Mesendoderm (in vitro differentiated cells): ENCODE data around the gene HIP1.
"Not testable (repeated sequence)": the region's sequence is repeated elsewhere in the genome, so short reads cannot be mapped to it uniquely, and the experiment has no call there.

ENCODE experiments used
- DNase-seq: peaks from one replicate; pipeline ENCODE4 v3.0.0; 2013
- H2AK5ac ChIP-seq: 2 replicates; pipeline ENCODE4 v1.6.1; 2013; ENCODE audit warnings: low read length, inconsistent platforms
- H2BK120ac ChIP-seq: 2 replicates; pipeline ENCODE4 v1.6.1; 2013; ENCODE audit warnings: low read depth, mild to moderate bottlenecking, low read length, moderate library complexity, mixed read lengths
- H2BK15ac ChIP-seq: replicated peaks from 2 replicates; pipeline ENCODE4 v1.6.1; 2013; ENCODE audit warnings: low read depth, mild to moderate bottlenecking, moderate library complexity
- H2BK5ac ChIP-seq: 2 replicates; pipeline ENCODE4 v1.6.1; 2013; ENCODE audit warnings: low read length, inconsistent platforms
- H3K18ac ChIP-seq: 2 replicates; pipeline ENCODE4 v1.6.1; 2013; ENCODE audit warnings: mild to moderate bottlenecking, low read length, mixed read lengths
- H3K23ac ChIP-seq: one replicate; pipeline ENCODE4 v1.6.1; 2013; ENCODE audit warnings: low read length
- H3K27ac ChIP-seq: 2 replicates; pipeline ENCODE4 v1.5.1; 2013; ENCODE audit warnings: low read depth, mild to moderate bottlenecking, inconsistent platforms, low read length, moderate library complexity
- H3K27me3 ChIP-seq: 2 replicates; pipeline ENCODE4 v1.6.1; 2013; ENCODE audit warnings: low read length, control low read depth, mild to moderate bottlenecking, inconsistent platforms; ENCODE audit not compliant: insufficient read depth, poor library complexity
- H3K36me3 ChIP-seq: 2 replicates; pipeline ENCODE4 v1.6.1; 2013; ENCODE audit warnings: low read length, inconsistent platforms; ENCODE audit not compliant: control insufficient read depth, insufficient read depth
- H3K4ac ChIP-seq: one replicate; pipeline ENCODE4 v1.6.1; 2013; ENCODE audit warnings: low read depth, mild to moderate bottlenecking, low read length, moderate library complexity
- H3K4me1 ChIP-seq: 2 replicates; pipeline ENCODE4 v1.6.1; 2013; ENCODE audit warnings: low read depth, low read length, inconsistent platforms; ENCODE audit not compliant: control insufficient read depth
- H3K4me2 ChIP-seq: 2 replicates; pipeline ENCODE4 v1.6.1; 2013; ENCODE audit warnings: low read length
- H3K4me3 ChIP-seq: 2 replicates; pipeline ENCODE4 v1.5.1; 2013; ENCODE audit warnings: mild to moderate bottlenecking, low read length
- H3K56ac ChIP-seq: one replicate; pipeline ENCODE4 v1.6.1; 2013; ENCODE audit warnings: low read length
- H3K79me1 ChIP-seq: 2 replicates; pipeline ENCODE4 v1.6.1; 2013; ENCODE audit warnings: low read length, inconsistent platforms
- H3K79me2 ChIP-seq: 2 replicates; pipeline ENCODE4 v1.6.1; 2013; ENCODE audit warnings: mild to moderate bottlenecking, low read length; ENCODE audit not compliant: control insufficient read depth, insufficient read depth
- H3K9ac ChIP-seq: 2 replicates; pipeline ENCODE4 v1.6.1; 2013; ENCODE audit warnings: low read length, inconsistent platforms
- H4K5ac ChIP-seq: one replicate; pipeline ENCODE4 v1.6.1; 2013; ENCODE audit warnings: low read length
- H4K8ac ChIP-seq: one replicate; pipeline ENCODE4 v1.6.1; 2013; ENCODE audit warnings: low read depth, mild to moderate bottlenecking, control low read depth, low read length, moderate library complexity
- WGBS: extraction: QIAGEN DNeasy Blood & Tissue Kit; methylation state at CpG from one replicate; pipeline ENCODE4 v1.1.7; 2013; ENCODE audit warnings: low lambda C conversion rate, missing lambda C conversion rate; ENCODE audit not compliant: insufficient coverage; ENCODE audit errors: extremely low coverage; 5-methylcytosine and 5-hydroxymethylcytosine counted together

HIP1 gene

GRCh38 chr7:75533926-75534325 lies 204.8 kb downstream of the HIP1 start:
- H3K18ac ChIP-seq = no peak overlapping the region
- no peak overlapping the region for H3K27ac ChIP-seq
- no peak overlapping the region for H2BK120ac ChIP-seq
- WGBS = no CpG with 5 or more reads among the region's 6 CpGs
- H4K8ac ChIP-seq = no peak overlapping the region
- H3K79me1 ChIP-seq = no peaks in the 10 kb centered on the region
- H2BK15ac ChIP-seq = no peak overlapping the region
- no peak overlapping the region for H3K4me3 ChIP-seq
- H2BK5ac ChIP-seq = no peak overlapping the region
- no peaks in the 10 kb centered on the region for H3K27me3 ChIP-seq
- no peak overlapping the region for H3K4ac ChIP-seq
- H3K9ac ChIP-seq = no peak overlapping the region
- no peak overlapping the region for H3K56ac ChIP-seq
- no peak overlapping the region for H4K5ac ChIP-seq
- peaks cover 4% of the 10 kb centered on the region for H3K36me3 ChIP-seq
- no peak overlapping the region for H3K23ac ChIP-seq
- no peaks in the 10 kb centered on the region for H3K79me2 ChIP-seq
- no peak for DNase-seq
- no peak overlapping the region for H3K4me2 ChIP-seq
- no peaks in the 10 kb centered on the region for H3K4me1 ChIP-seq
- no peak overlapping the region for H2AK5ac ChIP-seq

DNA sequence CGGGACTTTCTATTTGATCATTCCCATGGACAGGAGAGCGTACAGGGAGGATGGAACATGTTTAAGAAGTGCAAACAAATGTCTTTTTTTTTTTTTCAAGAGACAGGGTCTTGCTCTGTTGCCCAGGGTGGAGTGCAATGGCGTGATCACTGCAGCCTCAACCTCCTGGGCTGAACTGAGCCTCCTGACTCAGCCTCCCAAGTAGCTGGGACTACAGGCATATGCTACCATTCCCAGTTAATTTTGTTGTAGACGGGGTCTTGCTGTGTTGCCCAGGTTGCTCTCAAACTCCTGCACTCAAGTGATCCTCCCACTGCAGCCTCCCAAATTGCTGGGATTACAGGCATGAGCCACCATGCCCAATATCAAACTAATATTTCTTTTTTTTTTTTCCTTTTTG lies 206.1 kb downstream of the HIP1 start:
- Histone ChIP-seq H3K23ac (no peak overlapping the region), H3K4me3 (no peak overlapping the region), H3K4me1 (no peaks in the 10 kb centered on the region), H3K27me3 (no peaks in the 10 kb centered on the region), H3K4ac (no peak overlapping the region), H3K79me2 (no peaks in the 10 kb centered on the region), H3K4me2 (no peak overlapping the region), H3K36me3 (no peaks in the 10 kb centered on the region), H3K56ac (no peak overlapping the region), H3K79me1 (no peaks in the 10 kb centered on the region), H3K18ac (no peak overlapping the region), H4K5ac (no peak overlapping the region), H3K27ac (no peak overlapping the region), H2AK5ac (no peak overlapping the region), H3K9ac (no peak overlapping the region), H2BK5ac (no peak overlapping the region), H4K8ac (no peak overlapping the region), H2BK120ac (no peak overlapping the region), H2BK15ac (no peak overlapping the region)
- no peak for DNase-seq
- no CpG with 5 or more reads among the region's 4 CpGs for WGBS

- Histone ChIP-seq H4K5ac (no peak overlapping the region), H3K4me1 (no peaks in the 10 kb centered on the region), H3K9ac (no peak overlapping the region), H4K8ac (no peak overlapping the region), H3K4me2 (no peak overlapping the region), H3K36me3 (no peaks in the 10 kb centered on the region), H3K18ac (no peak overlapping the region), H2BK5ac (no peak overlapping the region), H2BK15ac (no peak overlapping the region), H2BK120ac (no peak overlapping the region), H3K79me2 (peaks cover 8% of the 10 kb centered on the region), H3K27ac (no peak overlapping the region), H3K4ac (no peak overlapping the region), H3K56ac (no peak overlapping the region), H2AK5ac (no peak overlapping the region), H3K27me3 (no peaks in the 10 kb centered on the region), H3K23ac (no peak overlapping the region), H3K79me1 (peaks cover 6% of the 10 kb centered on the region), H3K4me3 (no peak overlapping the region)
- DNase-seq = peak; percentile 96
- WGBS = no CpG with 5 or more reads among the region's 6 CpGs
These were observed 207.4 kb downstream of the HIP1 start for GRCh38 chr7:75531359-75531821.

DNA sequence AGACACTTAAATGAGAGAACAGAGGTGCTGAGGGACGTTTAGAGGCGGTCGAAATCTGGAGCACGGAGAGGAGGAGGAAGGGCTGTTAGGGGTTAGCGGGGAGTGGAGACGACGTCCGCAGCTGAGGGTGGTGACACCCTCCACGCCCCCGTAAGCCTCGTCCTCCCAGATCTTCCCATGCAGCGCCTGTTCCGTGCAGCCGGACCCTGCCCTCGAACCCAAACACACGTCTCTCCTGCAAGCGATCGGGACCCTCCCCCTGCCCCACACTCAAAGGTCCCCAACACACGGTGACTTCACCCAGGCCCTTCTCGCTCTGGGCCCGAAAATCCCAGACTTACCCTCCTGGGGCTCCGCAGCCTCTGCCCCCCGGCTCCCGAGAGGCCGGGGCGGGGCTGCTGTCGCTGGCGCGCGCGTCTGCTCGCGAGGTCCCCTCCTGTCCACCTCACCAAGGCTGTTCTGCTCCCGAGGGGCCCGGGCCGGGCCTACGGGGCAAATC lies 211.5 kb downstream of the HIP1 start:
- H3K79me1 ChIP-seq, H3K4ac ChIP-seq, H4K8ac ChIP-seq, H3K23ac ChIP-seq, H2AK5ac ChIP-seq, H2BK5ac ChIP-seq, H3K27me3 ChIP-seq, H2BK120ac ChIP-seq, H3K4me1 ChIP-seq, H4K5ac ChIP-seq, H3K18ac ChIP-seq, H2BK15ac ChIP-seq, H3K36me3 ChIP-seq, H3K27ac ChIP-seq: not testable (repeated sequence)
- Histone ChIP-seq H3K9ac (peak overlapping the region; percentile 98), H3K4me2 (peak overlapping the region; percentile 78), H3K79me2 (peaks cover 14% of the 10 kb centered on the region), H3K56ac (peak overlapping the region; percentile 98), H3K4me3 (peak overlapping the region; percentile 91)
- WGBS = no CpG with 5 or more reads among the region's 37 CpGs
- DNase-seq = peak; percentile 24

- H3K9ac ChIP-seq, H2AK5ac ChIP-seq, H3K18ac ChIP-seq, H3K56ac ChIP-seq, H3K4me1 ChIP-seq, H3K4me2 ChIP-seq, H2BK5ac ChIP-seq, H4K8ac ChIP-seq, H4K5ac ChIP-seq, H2BK120ac ChIP-seq, H3K79me2 ChIP-seq, H3K27me3 ChIP-seq, H3K23ac ChIP-seq, DNase-seq, H3K79me1 ChIP-seq, H2BK15ac ChIP-seq, H3K4ac ChIP-seq, H3K4me3 ChIP-seq, H3K27ac ChIP-seq, H3K36me3 ChIP-seq: not testable (repeated sequence)
These were observed 217.0 kb downstream of the HIP1 start for GRCh38 chr7:75521727-75522126.

GRCh38 chr7:75518842-75519241 lies 219.9 kb downstream of the HIP1 start:
- not testable (repeated sequence) for H3K27ac ChIP-seq, H2AK5ac ChIP-seq, H3K4me3 ChIP-seq, H4K8ac ChIP-seq, H2BK120ac ChIP-seq, H3K9ac ChIP-seq, DNase-seq, H3K4me1 ChIP-seq, H3K56ac ChIP-seq, H2BK15ac ChIP-seq, H3K79me1 ChIP-seq, H3K36me3 ChIP-seq, H3K4ac ChIP-seq, H3K23ac ChIP-seq, H3K79me2 ChIP-seq, H2BK5ac ChIP-seq, H3K4me2 ChIP-seq, H3K27me3 ChIP-seq, H4K5ac ChIP-seq, H3K18ac ChIP-seq
- WGBS = 100% methylated on average over 2 of the region's 2 CpGs
